HT-29 (cell line): ENCODE data around the gene B3GLCT. TPM values are rescaled to one million over a fixed set of nuclear protein-coding genes. Genes with fewer than 3 reads are reported as not detected.
"Not testable (repeated sequence)": the region's sequence is repeated elsewhere in the genome, so short reads cannot be mapped to it uniquely, and the experiment has no call there.

Source experiments
- DNase-seq: peaks from one replicate; pipeline ENCODE4 v3.0.0-alpha.2; 2015; ENCODE audit warnings: low spot score
- total RNA-seq: library from RNA; depleted of rRNA; stranded (reverse); fragments of >200 nt; shearing (Covaris generic); gene quantifications from 2 replicates; pipeline ENCODE4 v1.2.3, GENCODE V29; 2014; rRNA removed

B3GLCT gene
- 9.0 and 9.7 TPM in 2 replicates for total RNA-seq

DNA sequence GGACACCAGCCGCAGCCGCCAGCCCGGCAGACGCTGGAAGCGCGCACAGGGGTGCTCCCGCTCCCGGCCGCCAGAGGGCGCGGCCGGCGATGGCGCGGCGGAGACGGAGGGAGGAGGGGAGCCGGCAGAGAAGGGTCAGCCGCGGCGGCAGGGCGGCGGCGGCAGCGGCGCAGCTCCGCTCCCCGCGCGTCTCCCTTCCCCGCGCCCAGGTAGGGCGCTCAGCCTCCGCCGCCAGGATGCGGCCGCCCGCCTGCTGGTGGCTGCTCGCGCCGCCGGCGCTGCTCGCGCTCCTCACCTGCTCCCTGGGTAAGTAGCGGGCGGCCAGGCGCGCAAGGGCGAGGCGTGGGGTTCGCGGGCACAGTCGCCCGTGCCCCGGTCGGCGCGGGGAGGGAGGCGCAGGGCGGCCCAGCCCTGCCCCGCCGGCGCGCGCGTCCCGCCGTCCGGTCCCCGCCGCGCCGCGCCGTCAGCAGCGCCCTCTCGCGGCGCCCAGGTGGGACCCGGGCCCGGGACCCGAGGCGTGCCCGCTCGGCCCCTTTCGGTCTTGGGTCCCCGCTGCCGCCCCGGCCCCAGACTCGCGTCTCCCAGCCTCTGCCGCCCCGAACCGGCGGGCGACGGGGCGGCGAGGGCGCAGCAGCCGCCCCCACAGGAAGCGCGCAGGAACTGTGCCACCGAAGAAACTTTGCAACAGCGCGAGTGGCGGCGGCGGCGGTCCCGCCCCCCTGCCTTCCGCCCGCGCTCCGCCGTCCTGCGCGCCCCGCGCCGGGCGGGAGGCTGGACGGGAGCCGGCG, at the start of gene B3GLCT:
TSS of gene B3GLCT (plus strand) at position 127 of the 788 bp plus-strand sequence. CDS start at position 237, 110 bp downstream.
- DNase-seq = peak; percentile 99

DNA sequence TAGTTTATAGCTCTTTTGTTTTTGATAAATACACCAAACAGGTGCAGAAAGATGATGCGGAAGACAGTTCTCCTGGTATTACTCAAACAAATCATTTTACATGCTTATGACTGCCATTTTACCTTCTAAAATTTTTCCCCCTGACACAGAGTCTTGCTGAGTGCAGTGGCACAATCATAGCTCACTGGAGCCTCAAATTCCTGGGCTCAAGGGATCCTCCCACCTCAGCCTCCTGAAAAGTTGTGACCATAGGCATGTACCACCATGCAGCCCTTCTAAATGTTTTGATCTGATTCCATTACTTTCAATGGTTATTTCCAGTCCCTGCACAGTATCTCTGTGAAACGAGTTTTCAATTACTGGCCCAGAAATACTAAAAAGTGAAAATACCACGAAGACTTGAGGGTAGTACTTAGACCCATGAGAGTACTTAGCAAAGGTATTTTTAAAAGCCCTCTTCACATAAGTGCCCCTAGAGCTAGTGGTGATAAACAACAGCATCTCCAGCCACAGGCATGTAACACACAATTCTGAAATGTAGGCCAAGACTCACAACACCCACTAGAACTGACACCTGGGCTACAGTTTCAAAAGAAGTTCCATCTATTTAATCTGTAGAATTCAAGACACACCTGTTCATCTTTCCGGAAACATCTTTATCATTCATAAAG, 49.3 kb upstream of the B3GLCT start:
- DNase-seq = no peak

DNA sequence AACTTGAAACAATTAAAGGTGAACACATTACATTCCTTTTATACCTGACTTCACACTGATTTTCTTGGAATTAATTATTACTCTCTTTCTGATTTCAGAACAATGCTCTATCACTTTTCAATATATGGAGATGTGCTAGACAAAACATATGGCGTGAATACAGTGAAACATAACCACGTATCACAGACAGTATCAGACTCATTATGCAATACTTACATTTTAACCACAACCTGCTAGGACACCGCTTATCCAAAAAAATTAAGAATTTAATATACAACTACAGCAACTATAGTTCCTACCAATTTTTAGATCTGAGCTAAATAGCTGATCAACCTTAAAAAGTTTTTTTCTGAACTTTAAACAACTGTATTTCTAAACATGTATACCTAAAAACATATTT, 47.9 kb upstream of the B3GLCT start:
- no peak for DNase-seq

DNA sequence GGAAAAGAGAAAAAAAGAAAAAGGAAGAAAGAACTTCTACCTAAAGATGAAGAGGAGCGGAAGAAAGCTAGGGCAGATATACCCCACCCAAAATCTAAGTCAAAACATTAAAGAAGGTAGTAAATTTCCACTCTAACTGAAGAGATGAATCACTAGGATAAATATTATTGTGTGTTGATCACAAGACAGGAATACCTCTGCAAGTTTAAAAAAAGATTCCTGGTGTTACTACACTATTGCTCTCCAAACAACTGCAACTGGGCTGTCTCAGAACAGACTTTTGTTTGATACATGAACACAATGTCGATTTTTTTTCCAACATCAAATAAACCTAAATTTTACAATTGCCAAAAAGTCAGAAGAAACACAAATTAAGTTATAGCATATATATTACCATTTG, 44.8 kb upstream of the B3GLCT start:
- DNase-seq = no peak

DNA sequence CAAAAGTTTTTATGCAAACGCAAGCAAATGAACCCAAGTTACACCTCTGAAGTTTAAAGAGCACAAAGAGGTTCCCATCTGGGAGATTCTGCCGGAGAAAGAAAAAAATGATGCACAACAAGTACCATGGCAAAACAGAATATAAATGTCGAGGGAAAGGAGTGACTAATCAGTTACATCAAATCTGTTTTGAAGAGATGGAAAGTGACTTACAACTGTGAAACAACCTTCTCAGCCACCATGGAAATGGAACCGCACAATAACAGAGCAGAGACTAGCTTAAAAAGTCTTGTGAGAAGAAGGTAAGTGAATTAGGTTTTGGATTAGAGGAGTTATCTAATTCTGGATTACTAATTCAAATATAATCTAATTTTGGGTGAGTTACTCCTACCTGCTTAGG, 40.5 kb upstream of the B3GLCT start:
- peak; percentile 52 for DNase-seq

DNA sequence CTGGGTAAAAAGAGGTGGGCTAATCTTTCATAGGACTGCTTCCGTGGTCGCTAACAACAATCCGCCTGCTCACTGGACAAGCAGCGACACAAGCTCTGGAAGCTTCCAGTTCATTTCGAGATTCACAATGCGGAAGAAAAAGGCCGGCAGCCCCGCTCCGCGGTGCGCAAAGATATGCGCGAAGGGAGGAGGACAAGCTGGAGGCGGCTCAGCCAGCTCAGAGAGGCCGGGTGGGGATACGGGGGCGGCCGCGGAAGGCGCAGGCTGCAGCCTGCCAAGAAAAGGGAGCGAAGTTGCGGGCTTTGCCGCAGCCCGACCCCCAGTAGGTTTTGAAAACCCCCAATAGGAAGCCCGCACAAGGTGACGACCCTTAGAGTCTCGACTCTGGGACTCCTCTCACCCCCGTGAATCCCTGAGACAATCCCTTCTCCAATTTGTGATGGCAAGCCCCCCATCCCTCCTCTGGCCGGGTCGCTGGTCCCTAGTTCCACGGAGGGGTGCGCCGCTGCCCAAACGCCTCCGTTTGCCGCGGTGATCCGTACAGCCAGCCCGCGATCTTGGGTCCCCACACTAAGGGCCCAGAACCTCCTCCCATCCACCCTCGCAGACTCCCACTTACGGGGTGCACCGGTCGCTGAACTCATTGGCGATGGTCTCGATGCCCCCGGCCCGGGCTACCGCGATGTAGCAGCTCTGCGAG, 38.8 kb upstream of the B3GLCT start:
- peak; percentile 90 for DNase-seq

DNA sequence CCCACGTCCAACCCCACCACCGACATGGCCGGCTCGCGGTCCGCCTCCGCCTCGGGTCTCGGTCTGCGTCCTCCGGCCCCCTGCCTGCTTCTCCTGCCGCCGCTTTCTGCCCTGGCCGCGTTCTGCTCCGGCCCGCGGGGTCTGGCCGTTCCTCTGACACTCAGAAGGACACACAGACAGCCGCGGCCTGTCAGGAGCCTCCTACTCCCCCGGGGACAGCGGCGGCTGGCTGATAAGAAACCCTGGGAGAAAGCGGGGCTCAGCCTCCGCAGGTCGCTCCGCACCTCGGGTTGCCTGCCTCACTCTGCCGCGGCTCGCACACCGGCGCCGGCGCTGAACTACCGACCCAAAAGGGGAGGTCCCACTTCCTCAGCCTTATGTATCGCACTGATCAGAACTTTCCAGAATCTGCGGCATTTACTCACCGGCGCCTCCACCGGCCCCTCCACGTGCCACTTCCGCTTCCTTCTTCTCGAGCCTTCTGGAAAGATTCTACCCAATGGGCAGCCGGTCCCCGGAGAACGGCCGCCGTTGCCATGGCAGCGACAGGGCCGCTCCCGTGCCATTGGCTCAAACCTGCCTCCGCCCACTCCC, 38.1 kb upstream of the B3GLCT start, which contains the start of gene HSPH1:
TSS of gene HSPH1 (minus strand) at position 348 of the 594 bp plus-strand sequence. CDS start at position 26, 322 bp downstream.
- peak; percentile 100 for DNase-seq

DNA sequence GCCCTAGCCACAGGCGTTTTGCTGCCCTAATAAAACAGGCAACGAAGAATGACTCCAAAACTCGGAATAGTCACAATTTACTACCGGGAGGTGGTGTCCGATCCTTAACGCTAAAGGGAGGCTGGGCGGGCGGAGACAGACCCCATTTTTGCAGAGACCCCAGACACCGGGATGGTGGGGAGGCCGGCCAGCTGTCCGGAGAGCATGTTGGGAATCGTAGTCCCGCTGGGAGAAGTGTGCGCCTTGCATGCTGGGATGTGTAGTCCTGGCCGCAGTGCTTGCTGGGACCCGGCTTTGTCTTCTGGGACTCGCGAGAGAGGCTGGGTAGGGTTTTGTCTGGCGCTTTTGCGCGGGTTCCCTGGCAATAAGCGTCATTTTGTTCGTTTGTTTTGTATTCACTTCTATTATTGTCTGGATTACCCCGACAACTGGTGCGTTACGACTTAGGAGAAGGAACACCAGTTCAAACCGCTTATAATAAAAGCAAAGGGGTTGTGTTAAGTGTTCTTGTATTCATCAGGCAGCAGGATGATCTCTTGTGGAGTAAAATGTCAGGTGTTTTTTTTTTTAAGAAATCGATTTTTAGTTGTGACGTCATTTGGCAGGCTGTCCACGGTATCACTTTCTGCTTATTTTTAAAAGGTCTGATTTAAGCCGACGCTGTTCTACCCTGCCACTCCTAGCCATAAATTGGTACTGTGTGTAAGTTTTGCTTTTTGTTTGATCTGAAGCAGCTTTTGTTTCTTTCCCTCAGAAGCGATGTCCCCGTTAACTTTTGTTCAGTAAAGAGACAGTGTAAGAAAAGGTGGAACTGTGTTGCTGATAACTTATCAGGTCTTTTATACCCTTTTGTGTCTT, 37.4 kb upstream of the B3GLCT start:
- DNase-seq = peak; percentile 100

DNA sequence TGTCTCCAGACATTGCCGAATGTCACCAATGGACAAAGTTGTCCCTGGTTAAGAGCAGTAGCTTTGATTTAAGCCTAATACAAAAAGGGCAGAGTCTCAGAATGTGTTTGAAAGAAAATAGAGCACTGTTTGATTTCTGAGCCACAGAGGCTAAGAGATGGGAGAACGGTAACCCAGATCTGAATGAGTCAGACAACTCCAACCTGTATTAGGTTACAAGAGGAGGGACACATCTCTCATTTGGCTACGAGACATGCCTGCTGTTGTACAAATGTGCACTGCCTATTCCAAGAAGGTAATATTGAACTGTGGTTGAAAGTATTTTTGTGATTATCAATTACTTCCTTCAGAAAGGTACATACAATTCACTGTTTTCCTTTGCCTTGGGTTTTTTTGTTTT, 33.2 kb upstream of the B3GLCT start:
- no peak for DNase-seq

DNA sequence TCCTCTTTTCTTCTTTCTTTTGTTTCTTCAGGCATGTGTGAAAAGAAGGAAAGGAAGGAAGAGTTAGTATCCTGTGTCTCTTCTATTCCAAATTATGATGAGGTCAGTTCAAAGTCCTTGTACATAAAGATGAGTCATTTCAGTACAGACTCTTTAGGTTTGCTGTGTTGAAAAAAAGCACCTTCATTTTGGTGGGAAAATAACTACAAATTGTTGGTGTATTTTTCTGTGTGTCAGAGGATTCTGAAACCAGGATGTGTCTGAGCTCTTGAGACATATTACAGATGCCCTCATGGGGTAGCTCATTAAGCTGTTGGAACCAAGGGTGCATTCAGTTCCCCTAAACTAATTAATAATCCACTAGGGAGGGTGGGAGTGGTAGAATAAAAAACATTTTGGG, 32.3 kb upstream of the B3GLCT start:
- DNase-seq = no peak

DNA sequence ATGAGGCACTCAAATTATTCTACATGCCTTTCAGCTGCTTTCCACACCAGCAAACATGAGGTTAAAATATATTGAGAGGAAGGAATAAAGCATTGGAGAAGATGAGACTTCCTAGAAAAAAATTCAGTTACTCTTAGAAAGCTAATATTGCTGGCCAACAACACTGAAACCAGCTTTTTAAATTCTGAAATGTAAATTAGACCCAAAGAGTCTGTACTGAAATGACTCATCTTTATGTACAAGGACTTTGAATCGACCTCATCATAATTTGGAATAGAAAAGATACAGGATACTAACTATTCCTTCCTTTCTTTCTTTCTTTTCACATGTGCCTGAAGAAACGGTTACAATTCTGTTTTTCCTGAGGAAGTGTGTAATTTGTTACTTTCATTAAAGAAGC, 31.6 kb upstream of the B3GLCT start:
- DNase-seq = no peak

DNA sequence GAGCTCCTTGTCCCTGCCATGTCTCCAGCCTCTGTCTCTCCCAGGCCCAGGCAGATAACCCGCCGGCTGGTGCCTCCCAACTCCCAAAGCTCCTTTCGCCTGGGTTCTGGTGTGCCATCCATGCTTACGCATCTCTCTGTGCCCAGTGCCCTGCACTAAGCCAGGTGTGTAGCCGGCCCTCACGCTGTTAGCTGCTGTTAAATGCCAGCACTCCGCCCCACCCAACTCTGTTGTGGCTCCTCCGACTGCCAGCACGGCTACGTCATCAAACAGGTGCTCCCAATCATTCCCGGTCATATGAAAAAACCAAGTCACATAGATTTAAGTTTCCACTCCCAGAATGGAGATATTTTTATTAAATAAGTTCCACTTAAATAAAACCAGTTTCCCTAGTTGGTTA, 31.0 kb upstream of the B3GLCT start:
- DNase-seq = peak; percentile 97

DNA sequence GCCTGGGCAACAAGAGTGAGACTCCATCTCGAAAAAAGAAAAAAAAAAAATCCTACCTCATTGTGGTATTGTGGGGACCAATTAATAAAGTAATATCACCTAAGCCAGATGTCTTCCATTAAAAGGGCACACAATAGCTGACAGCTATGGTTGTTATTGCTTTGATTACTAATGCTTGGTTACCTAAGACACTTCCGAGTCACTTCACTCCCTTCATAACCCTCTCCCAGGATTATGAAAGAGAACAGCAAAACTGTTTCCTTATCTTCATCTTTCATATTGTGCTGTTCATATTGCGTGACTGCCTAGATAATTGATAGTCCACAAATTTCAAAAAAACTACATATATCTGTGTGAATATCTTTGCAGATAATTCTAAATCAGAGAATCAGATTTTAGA, 27.8 kb upstream of the B3GLCT start:
- peak; percentile 52 for DNase-seq

DNA sequence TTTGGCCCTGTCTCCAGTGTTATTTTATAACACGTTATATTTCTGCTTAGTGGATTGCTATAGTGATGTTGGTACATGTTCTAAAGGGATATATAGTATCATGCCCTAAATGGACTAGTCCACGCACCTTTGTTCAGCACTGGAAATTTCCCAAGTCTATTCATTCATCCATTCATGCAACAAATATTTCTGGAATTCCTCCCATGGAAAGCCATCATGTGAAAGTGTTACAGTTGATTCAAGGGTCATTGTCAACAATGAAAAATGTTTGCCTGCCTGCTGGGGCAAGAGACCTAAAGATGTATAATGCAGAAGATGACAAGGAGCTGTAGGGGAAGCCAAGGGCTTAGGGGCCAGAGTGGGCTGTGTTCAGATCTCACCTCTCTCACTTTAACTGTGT, 27.2 kb upstream of the B3GLCT start:
- peak; percentile 87 for DNase-seq

DNA sequence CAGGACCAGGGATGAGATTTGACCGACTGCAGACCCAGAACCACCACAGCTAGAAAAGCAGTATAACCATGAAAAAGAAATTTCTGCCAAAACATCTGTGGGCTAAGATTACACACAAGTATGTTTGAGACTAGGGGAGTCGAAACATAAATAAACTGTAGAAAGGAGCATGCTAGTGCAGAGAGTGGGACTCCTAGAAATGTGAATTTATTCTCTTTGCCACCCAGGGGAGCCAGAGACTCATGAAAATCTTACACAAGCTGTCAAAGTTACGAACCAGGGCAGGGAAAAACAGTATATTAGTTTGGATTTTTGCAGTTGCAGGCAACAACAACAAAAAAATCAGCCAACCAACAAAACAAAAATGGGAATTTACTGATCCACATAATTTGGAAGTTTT, 25.8 kb upstream of the B3GLCT start:
- no peak for DNase-seq

DNA sequence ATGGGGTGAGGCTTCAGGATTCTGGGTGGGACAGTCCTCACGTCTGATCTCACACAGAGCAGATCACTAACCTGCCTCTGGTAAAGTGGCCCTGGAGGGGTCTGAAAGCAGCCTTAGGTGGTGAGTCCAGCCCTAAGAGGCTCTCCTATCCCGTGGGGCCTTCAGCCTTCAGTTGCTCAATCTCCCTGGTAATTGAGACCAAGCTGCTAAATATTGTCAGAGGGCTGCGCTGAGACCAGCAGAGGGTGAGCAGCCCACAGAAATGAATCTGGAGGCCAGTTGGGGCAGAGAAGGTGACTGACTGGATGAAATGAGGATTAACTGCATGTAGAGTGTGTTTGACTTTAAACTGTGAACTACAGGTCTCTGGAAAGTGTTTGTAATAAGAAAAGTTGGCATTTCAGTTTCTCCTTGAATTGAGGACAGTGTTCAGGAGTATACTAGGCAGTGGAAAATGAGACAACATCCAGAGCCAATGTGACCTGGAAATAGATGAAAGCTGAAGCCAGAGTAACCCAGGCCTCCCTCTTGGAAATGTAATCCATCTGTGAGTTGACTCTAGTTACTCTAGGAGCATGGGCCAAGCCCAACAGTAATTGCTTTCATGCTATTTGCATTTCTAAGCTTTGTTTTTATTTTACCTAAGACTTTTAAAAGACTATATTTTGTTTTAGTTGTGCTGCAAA, 23.8 kb upstream of the B3GLCT start:
- DNase-seq = no peak

DNA sequence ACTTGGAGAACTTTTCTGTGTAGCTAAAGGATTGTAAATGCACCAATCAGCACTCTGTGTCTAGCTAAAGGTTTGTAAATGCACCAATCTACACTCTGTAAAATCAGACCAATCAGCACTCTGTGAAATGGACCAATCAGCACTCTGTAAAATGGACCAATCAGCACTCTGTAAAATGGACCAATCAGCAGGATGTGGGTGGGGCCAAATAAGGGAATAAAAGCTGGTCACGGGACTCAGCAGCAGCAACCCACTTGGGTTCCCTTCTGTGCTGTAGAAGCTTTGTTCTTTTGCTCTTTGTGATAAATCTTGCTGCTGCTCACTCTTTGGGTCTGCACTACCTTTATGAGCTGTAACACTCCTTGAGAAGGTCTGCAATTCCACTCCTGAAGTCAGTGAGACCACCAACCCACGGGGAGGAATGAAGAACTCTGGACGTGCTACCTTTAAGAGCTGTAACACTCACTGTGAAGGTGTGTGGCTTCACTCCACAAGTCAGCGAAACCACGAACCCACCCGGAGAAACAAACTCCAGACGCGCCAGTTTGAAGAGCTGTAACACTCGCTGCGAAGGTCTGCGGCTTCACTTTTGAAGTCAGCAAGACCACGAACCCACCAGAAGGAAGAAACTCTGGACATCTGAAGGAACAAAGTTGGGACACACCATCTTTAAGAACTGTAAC, 21.8 kb upstream of the B3GLCT start:
- DNase-seq = not testable (repeated sequence)

DNA sequence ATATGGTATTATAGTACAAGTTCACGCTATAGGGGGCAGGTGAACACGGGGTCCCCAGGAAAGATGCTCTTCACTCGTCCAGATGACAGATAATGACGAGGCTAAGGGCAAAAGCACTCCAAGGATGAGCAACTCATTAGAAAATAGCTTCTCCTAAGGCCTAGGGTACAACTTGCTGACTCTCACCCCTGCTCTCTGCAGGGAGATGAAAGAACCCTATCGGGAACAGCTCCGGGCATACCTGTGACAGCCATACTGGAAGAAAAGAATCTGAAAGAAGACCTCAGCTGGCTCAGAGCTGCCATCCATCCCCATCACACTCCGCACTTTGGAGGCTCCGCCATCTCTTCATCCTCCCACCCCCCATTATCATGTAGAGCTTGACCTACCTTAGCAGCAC, 20.5 kb upstream of the B3GLCT start:
- no peak for DNase-seq

DNA sequence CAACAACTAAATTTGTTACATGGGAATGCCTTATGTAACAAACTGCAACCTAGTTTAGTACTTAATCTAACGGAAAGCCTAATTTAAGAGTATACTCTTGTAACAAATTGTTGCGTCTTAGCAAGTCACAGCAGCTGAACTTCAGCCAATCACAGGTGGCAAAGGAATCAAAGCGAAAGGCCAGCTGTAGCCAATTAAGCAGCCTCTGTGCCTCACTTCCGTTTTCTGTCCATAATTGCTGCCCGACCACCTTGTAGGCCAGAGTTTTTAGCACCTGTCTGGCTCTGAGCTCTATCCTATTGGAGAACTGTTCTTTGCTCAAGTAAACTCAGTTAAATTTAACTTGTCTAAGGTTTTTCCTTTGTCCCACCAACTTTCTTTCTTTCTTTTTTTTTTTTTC, 20.0 kb upstream of the B3GLCT start:
- no peak for DNase-seq

DNA sequence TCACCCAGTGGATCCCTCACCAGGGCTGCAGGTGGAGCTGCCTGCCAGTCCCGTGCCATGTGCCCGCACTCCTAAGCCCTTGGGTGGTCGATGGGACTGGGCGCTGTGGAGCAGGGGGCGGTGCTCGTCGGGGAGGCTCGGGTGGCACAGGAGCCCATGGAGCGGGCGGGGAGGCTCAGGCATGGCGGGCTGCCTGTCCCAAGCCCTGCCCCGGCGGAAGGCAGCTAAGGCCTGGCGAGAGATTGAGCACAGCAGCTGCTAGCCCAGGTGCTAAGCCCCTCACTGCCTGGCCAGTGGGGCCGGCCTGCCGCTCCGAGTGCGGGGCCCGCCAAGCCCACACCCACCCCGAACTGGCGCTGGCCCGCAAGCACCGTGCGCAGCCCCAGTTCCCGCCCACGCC, 16.8 kb upstream of the B3GLCT start:
- no peak for DNase-seq
